IPS-18a (cell line): ENCODE data around the gene DHCR24.

Experiments used
- H3K27ac ChIP-seq: one replicate; pipeline ENCODE4 v1.5.1; 2013; ENCODE audit warnings: low read length
- H3K27me3 ChIP-seq: one replicate; pipeline ENCODE4 v1.6.1; 2013; ENCODE audit warnings: mild to moderate bottlenecking, low read length; ENCODE audit not compliant: control insufficient read depth, insufficient read depth
- H3K36me3 ChIP-seq: one replicate; pipeline ENCODE4 v1.6.1; 2013; ENCODE audit warnings: low read depth, low read length; ENCODE audit not compliant: control insufficient read depth
- H3K4me1 ChIP-seq: one replicate; pipeline ENCODE4 v1.6.1; 2013; ENCODE audit warnings: low read depth, low read length; ENCODE audit not compliant: control insufficient read depth
- H3K4me3 ChIP-seq: one replicate; pipeline ENCODE4 v1.5.1; 2013; ENCODE audit warnings: low read length
- H3K9ac ChIP-seq: one replicate; pipeline ENCODE4 v1.6.1; 2013; ENCODE audit warnings: mild to moderate bottlenecking, low read length, moderate library complexity
- H3K9me3 ChIP-seq: one replicate; pipeline ENCODE4 v1.6.1; 2013; ENCODE audit warnings: low read depth, low read length; ENCODE audit not compliant: control insufficient read depth

Gene DHCR24

GRCh38 chr1:54816951-54817350, 70.0 kb downstream of the DHCR24 start:
- Histone ChIP-seq H3K36me3 (no peaks in the 10 kb centered on the region), H3K4me3 (no peak overlapping the region), H3K27me3 (no peaks in the 10 kb centered on the region), H3K9me3 (no peaks in the 10 kb centered on the region), H3K9ac (no peak overlapping the region), H3K4me1 (peaks cover 27% of the 10 kb centered on the region), H3K27ac (no peak overlapping the region)

GRCh38 chr1:54816130-54816529, 70.9 kb downstream of the DHCR24 start:
- H3K36me3 ChIP-seq, result no peaks in the 10 kb centered on the region
- no peaks in the 10 kb centered on the region for H3K27me3 ChIP-seq
- no peaks in the 10 kb centered on the region for H3K9me3 ChIP-seq
- H3K4me1 ChIP-seq, result peaks cover 27% of the 10 kb centered on the region
- H3K4me3 ChIP-seq, result no peak overlapping the region
- H3K9ac ChIP-seq, result no peak overlapping the region
- no peak overlapping the region for H3K27ac ChIP-seq

- Histone ChIP-seq H3K36me3 (no peaks in the 10 kb centered on the region), H3K9me3 (no peaks in the 10 kb centered on the region), H3K27ac (no peak overlapping the region), H3K9ac (no peak overlapping the region), H3K4me1 (peaks cover 27% of the 10 kb centered on the region), H3K27me3 (no peaks in the 10 kb centered on the region), H3K4me3 (no peak overlapping the region)
Observed at GRCh38 chr1:54815086-54815876, 71.7 kb downstream of the DHCR24 start.

GRCh38 chr1:54814571-54814970, 72.4 kb downstream of the DHCR24 start:
- Histone ChIP-seq H3K4me1 (peaks cover 27% of the 10 kb centered on the region), H3K4me3 (no peak overlapping the region), H3K27me3 (no peaks in the 10 kb centered on the region), H3K9ac (no peak overlapping the region), H3K36me3 (no peaks in the 10 kb centered on the region), H3K9me3 (no peaks in the 10 kb centered on the region), H3K27ac (no peak overlapping the region)

GRCh38 chr1:54814126-54814498, 72.9 kb downstream of the DHCR24 start:
- H3K9ac ChIP-seq, result no peak overlapping the region
- peaks cover 28% of the 10 kb centered on the region for H3K4me1 ChIP-seq
- H3K27me3 ChIP-seq, result no peaks in the 10 kb centered on the region
- no peaks in the 10 kb centered on the region for H3K9me3 ChIP-seq
- H3K27ac ChIP-seq, result no peak overlapping the region
- no peaks in the 10 kb centered on the region for H3K36me3 ChIP-seq
- H3K4me3 ChIP-seq, result peak overlapping the region; percentile 7

- H3K4me1 ChIP-seq, result peaks cover 30% of the 10 kb centered on the region
- H3K27ac ChIP-seq, result no peak overlapping the region
- peak overlapping the region; percentile 7 for H3K4me3 ChIP-seq
- H3K9me3 ChIP-seq, result no peaks in the 10 kb centered on the region
- no peaks in the 10 kb centered on the region for H3K36me3 ChIP-seq
- no peaks in the 10 kb centered on the region for H3K27me3 ChIP-seq
- H3K9ac ChIP-seq, result no peak overlapping the region
Observed at GRCh38 chr1:54813485-54814125, 73.4 kb downstream of the DHCR24 start.

- Histone ChIP-seq H3K4me1 (peaks cover 30% of the 10 kb centered on the region), H3K36me3 (no peaks in the 10 kb centered on the region), H3K4me3 (no peak overlapping the region), H3K9me3 (no peaks in the 10 kb centered on the region), H3K27me3 (no peaks in the 10 kb centered on the region), H3K27ac (no peak overlapping the region), H3K9ac (no peak overlapping the region)
Observed at GRCh38 chr1:54812801-54813484, 74.1 kb downstream of the DHCR24 start.

- Histone ChIP-seq H3K4me3 (no peak overlapping the region), H3K27ac (no peak overlapping the region)
Observed at GRCh38 chr1:54811739-54812655, 75.0 kb downstream of the DHCR24 start.

GRCh38 chr1:54811066-54811465, 75.9 kb downstream of the DHCR24 start:
- H3K36me3 ChIP-seq, result no peaks in the 10 kb centered on the region
- no peaks in the 10 kb centered on the region for H3K9me3 ChIP-seq
- no peak overlapping the region for H3K4me3 ChIP-seq
- H3K9ac ChIP-seq, result no peak overlapping the region
- H3K27me3 ChIP-seq, result no peaks in the 10 kb centered on the region
- peaks cover 30% of the 10 kb centered on the region for H3K4me1 ChIP-seq
- no peak overlapping the region for H3K27ac ChIP-seq

More at GRCh38 chr1:54811739-54812655, 75.0 kb downstream of the DHCR24 start:
- peaks cover 30% of the 10 kb centered on the region for H3K4me1 ChIP-seq
- no peaks in the 10 kb centered on the region for H3K27me3 ChIP-seq
- H3K9ac ChIP-seq, result no peak overlapping the region
- no peaks in the 10 kb centered on the region for H3K36me3 ChIP-seq
- no peaks in the 10 kb centered on the region for H3K9me3 ChIP-seq

GRCh38 chr1:54810153-54810942, 76.6 kb downstream of the DHCR24 start:
- Histone ChIP-seq H3K9me3 (no peaks in the 10 kb centered on the region), H3K9ac (no peak overlapping the region), H3K4me3 (no peak overlapping the region), H3K36me3 (no peaks in the 10 kb centered on the region), H3K27me3 (no peaks in the 10 kb centered on the region), H3K4me1 (peaks cover 30% of the 10 kb centered on the region), H3K27ac (no peak overlapping the region)
